ENCODE results near the gene EXOC6B.

Gene EXOC6B

DNA sequence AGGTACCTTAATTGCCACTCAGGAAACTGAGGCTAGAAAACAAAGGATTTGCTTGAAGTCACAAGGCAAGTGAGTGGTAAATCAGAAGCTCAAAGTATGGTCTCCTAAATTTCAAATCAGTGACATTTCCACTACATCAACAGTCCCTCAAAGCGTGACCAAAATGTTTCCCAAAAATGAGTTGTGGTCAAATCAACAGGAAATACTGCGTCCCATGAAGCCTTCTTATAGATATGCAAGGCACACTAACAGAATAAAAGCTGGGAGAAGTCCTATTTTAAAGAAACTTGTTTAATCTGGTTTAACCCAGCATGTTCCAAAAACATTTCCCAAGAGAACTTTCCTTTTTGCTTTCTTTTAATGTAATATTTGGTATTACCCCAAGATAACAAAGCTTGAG, 249.4 kb downstream of the EXOC6B start:
- Histone ChIP-seq H3K27me3 (ENCODE audit: insufficient read depth, low read depth, severe bottlenecking) (no peaks in the 10 kb centered on the region), H3K9me3 (ENCODE audit: severe bottlenecking) (no peaks in the 10 kb centered on the region), H3K4me3 (ENCODE audit: low read depth, low read length) (no peak overlapping the region), H3K27ac (no peak overlapping the region), H3K36me3 (no peaks in the 10 kb centered on the region)
- TF ChIP-seq, protein P1, sequence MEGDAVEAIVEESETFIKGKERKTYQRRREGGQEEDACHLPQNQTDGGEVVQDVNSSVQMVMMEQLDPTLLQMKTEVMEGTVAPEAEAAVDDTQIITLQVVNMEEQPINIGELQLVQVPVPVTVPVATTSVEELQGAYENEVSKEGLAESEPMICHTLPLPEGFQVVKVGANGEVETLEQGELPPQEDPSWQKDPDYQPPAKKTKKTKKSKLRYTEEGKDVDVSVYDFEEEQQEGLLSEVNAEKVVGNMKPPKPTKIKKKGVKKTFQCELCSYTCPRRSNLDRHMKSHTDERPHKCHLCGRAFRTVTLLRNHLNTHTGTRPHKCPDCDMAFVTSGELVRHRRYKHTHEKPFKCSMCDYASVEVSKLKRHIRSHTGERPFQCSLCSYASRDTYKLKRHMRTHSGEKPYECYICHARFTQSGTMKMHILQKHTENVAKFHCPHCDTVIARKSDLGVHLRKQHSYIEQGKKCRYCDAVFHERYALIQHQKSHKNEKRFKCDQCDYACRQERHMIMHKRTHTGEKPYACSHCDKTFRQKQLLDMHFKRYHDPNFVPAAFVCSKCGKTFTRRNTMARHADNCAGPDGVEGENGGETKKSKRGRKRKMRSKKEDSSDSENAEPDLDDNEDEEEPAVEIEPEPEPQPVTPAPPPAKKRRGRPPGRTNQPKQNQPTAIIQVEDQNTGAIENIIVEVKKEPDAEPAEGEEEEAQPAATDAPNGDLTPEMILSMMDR (IDR thresholded peaks at IDR 0.05; ENCODE audit: low read depth, low read length), result no peak
- no peak for DNase-seq

DNA sequence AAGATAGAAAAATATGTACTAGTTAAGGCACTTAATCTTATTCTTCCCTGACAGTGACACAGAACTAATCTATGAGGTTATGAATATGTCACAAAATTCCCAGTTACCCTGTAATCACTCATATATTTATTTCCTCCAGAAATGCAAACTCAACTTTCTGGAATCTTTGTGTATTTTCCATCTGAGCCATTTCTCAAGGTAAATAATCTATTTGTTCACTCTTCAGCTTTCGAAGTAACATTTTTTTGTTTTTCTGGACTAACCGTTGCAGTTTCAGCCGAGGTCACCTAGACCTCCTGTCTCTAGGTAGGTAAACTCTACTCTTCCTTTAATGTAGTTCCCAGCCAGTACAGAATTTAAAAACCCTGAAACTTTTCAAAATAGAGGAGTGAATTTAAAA, 250.9 kb downstream of the EXOC6B start:
- Histone ChIP-seq H3K9me3 (ENCODE audit: severe bottlenecking) (no peaks in the 10 kb centered on the region), H3K36me3 (no peaks in the 10 kb centered on the region), H3K27ac (no peak overlapping the region), H3K4me3 (ENCODE audit: low read depth, low read length) (no peak overlapping the region), H3K27me3 (ENCODE audit: insufficient read depth, low read depth, severe bottlenecking) (no peaks in the 10 kb centered on the region)
- no peak for DNase-seq
- TF ChIP-seq, protein P1 (IDR thresholded peaks at IDR 0.05; ENCODE audit: low read depth, low read length), result no peak

DNA sequence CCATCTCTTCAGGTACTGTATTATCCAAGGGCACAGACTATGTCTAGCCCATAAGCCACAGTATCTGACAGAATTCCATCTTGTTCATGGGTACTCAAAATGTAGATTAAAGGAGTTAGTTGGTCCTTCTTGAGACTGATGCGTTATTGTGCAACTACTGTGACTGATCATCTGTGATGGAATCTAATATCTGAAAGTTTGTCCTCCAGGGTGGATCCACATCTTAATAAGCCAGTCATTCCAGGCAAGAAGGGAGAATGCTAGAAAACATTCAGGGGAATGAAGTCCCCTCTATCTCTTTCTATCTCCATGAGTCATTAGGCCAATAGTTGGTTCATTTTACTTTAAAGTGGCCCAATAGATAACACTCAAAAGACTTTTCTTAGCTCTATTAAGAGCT, 252.6 kb downstream of the EXOC6B start:
- H3K27ac ChIP-seq, result no peak overlapping the region
- no peak overlapping the region for H3K4me3 ChIP-seq (ENCODE audit: low read depth, low read length)
- TF ChIP-seq, protein P1 (IDR thresholded peaks at IDR 0.05; ENCODE audit: low read depth, low read length), result no peak
- H3K36me3 ChIP-seq, result no peaks in the 10 kb centered on the region
- no peak for DNase-seq
- H3K27me3 ChIP-seq (ENCODE audit: insufficient read depth, low read depth, severe bottlenecking), result no peaks in the 10 kb centered on the region
- H3K9me3 ChIP-seq (ENCODE audit: severe bottlenecking), result no peaks in the 10 kb centered on the region

DNA sequence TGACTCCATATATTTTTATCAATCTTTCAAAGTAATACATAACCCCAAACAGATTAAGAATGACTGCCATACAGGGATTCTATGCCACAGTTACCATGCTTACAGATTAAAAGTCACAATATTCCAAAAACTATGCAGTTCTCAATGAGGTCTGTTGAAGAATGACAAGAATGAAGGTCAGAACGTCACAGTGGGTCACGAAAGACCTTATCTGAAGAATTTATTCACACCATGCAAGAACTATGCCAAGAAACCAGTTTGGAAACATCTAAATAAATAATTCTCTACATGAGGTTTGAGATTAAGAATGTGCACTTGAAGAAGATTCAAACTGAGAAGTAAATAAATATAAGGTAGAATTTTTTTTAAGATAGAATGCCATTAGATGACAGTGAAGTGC, 253.3 kb downstream of the EXOC6B start:
- no peak overlapping the region for H3K27ac ChIP-seq
- no peaks in the 10 kb centered on the region for H3K9me3 ChIP-seq (ENCODE audit: severe bottlenecking)
- no peaks in the 10 kb centered on the region for H3K27me3 ChIP-seq (ENCODE audit: insufficient read depth, low read depth, severe bottlenecking)
- DNase-seq, result no peak
- no peak overlapping the region for H3K4me3 ChIP-seq (ENCODE audit: low read depth, low read length)
- H3K36me3 ChIP-seq, result no peaks in the 10 kb centered on the region
- TF ChIP-seq, protein P1 (IDR thresholded peaks at IDR 0.05; ENCODE audit: low read depth, low read length), result no peak

- TF ChIP-seq, protein P1 (IDR thresholded peaks at IDR 0.05; ENCODE audit: low read depth, low read length), result no peak
- H3K9me3 ChIP-seq (ENCODE audit: severe bottlenecking), result no peaks in the 10 kb centered on the region
- no peak for DNase-seq
- H3K4me3 ChIP-seq (ENCODE audit: low read depth, low read length), result no peak overlapping the region
- no peaks in the 10 kb centered on the region for H3K27me3 ChIP-seq (ENCODE audit: insufficient read depth, low read depth, severe bottlenecking)
- no peaks in the 10 kb centered on the region for H3K36me3 ChIP-seq
- no peak overlapping the region for H3K27ac ChIP-seq
Measured at GRCh38 chr2:72570413-72570812, 255.4 kb downstream of the EXOC6B start.

DNA sequence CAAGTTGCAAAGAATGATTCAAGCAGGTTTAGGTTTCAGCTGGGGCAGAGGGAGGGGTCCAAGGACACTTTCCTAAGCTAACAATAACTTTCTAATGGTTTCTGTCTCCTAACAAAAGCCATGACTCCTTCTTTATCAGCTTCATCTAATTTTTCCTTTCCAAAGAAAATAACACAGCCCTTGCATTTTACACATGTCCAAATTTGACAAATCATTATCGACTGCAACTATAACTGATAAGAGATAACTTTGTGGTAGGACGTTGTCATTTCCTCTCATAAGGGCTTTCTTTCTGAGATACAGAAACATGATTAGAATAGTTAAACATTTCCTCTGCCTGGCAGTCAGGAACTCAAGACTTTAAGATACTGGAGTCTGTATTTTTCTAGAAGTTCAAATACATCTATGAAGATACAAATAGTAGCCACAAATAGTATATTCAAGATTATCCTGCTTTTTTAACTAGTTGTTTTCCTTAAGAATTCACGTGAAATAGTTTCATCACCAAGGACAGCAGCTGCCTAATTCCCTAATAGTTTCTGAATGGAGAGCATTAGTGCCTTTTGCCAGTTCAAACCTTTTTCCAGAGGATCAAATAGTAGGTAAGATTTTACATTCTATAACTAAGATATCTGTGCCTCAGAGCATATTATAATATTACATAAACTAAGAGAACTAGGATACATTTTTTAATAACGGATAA, 263.2 kb downstream of the EXOC6B start:
- Histone ChIP-seq H3K4me3 (ENCODE audit: low read depth, low read length) (no peak overlapping the region), H3K27ac (no peak overlapping the region), H3K27me3 (ENCODE audit: insufficient read depth, low read depth, severe bottlenecking) (no peaks in the 10 kb centered on the region), H3K36me3 (no peaks in the 10 kb centered on the region), H3K9me3 (ENCODE audit: severe bottlenecking) (no peaks in the 10 kb centered on the region)
- TF ChIP-seq, protein P1 (IDR thresholded peaks at IDR 0.05; ENCODE audit: low read depth, low read length), result no peak
- no peak for DNase-seq
